NB4 (cell line): ENCODE data around the gene PAFAH1B1.
"Not testable (repeated sequence)": the region's sequence is repeated elsewhere in the genome, so short reads cannot be mapped to it uniquely, and the experiment has no call there.

Experiments
- POLR2A ChIP-seq: IDR thresholded peaks from 2 replicates; pipeline ENCODE4 v1.6.1; 2011; ENCODE audit warnings: mild to moderate bottlenecking; ENCODE audit not compliant: insufficient read length; ENCODE audit errors: extremely low read depth
- TF ChIP-seq, protein P1 (sequence below): IDR thresholded peaks from one replicate; pipeline ENCODE4 v1.5.1; 2012; ENCODE audit warnings: low read depth, low read length

DNA sequence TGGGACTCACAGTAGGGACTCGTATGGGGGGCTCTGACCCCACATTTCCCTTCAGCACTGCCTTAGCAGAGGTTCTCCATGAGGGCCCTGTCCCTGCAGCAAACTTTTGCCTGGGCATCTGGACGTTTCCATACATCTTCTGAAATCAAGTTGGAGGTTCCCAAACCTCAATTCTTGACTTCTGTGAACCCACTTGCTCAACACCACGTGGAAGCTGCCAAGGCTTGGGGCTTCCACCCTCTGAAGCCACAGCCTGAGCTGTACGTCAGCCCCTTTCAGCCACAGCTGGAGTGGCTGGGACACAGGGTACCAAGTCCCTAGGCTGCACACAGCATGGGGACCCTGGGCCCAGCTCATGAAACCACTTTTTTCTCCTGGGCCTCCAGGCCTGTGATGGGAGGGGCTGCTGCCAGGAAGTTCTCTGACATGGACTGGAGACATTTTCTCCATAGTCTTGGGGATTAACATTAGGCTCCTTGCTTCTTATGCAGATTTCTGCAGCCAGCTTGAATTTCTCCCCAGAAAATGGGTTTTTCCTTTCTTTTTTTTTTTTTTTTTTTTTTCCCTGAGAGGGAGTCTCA is 29.4 kb downstream of the PAFAH1B1 start:
- TF ChIP-seq, protein P1, sequence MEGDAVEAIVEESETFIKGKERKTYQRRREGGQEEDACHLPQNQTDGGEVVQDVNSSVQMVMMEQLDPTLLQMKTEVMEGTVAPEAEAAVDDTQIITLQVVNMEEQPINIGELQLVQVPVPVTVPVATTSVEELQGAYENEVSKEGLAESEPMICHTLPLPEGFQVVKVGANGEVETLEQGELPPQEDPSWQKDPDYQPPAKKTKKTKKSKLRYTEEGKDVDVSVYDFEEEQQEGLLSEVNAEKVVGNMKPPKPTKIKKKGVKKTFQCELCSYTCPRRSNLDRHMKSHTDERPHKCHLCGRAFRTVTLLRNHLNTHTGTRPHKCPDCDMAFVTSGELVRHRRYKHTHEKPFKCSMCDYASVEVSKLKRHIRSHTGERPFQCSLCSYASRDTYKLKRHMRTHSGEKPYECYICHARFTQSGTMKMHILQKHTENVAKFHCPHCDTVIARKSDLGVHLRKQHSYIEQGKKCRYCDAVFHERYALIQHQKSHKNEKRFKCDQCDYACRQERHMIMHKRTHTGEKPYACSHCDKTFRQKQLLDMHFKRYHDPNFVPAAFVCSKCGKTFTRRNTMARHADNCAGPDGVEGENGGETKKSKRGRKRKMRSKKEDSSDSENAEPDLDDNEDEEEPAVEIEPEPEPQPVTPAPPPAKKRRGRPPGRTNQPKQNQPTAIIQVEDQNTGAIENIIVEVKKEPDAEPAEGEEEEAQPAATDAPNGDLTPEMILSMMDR = not testable (repeated sequence)
- not testable (repeated sequence) for TF ChIP-seq POLR2A
